ENCODE measurements around the gene C22orf31.

C22orf31 gene

GRCh38 chr22:29093030-29093429, 31.4 kb upstream of the C22orf31 start:
- DNase-seq (ENCODE audit: low spot score), result no peak
- Histone ChIP-seq H3K79me1 (ENCODE audit: low read depth, low read length) (peaks cover 2% of the 10 kb centered on the region), H4K8ac (ENCODE audit: low read depth, low read length) (no peak overlapping the region), H3K4me3 (ENCODE audit: low read length in 2 of 2) (no peak overlapping the region), H3K9ac (ENCODE audit: low read depth, low read length, poor library complexity) (no peak overlapping the region), H2BK12ac (ENCODE audit: low read length) (no peak overlapping the region), H3K4ac (ENCODE audit: low read length) (no peak overlapping the region), H3K14ac (ENCODE audit: low read length) (no peak overlapping the region), H3K27ac (replicated peaks; ENCODE audit: low read length) (no peak overlapping the region), H2BK120ac (ENCODE audit: low read depth, low read length) (no peak overlapping the region), H3K23ac (ENCODE audit: low read depth, low read length, poor library complexity) (no peak overlapping the region), H2BK5ac (ENCODE audit: low read length) (no peak overlapping the region), H3K9me3 (replicated peaks in 1 of 2; ENCODE audit: control insufficient read depth in 2 of 2, insufficient read depth in 1 of 2, low read depth in 1 of 2, low read length in 2 of 2) (no peaks in the 10 kb centered on the region), H2AK5ac (ENCODE audit: low read depth, low read length) (no peak overlapping the region), H3K4me1 (ENCODE audit: control insufficient read depth in 2 of 2, insufficient read depth in 1 of 2, low read depth in 1 of 2, low read length in 2 of 2) (peaks cover 6 to 15% of the 10 kb centered on the region in 2 donors), H3K27me3 (ENCODE audit: control insufficient read depth in 3 of 3, insufficient read depth in 3 of 3, low read depth in 1 of 3, low read length in 3 of 3) (no peaks in the 10 kb centered on the region), H2AFZ (ENCODE audit: low read length) (no peak overlapping the region), H3K4me2 (ENCODE audit: insufficient read depth, low read length, poor library complexity, severe bottlenecking) (no peak overlapping the region), H3K18ac (ENCODE audit: low read length) (no peak overlapping the region), H3K36me3 (replicated peaks in 1 of 2; ENCODE audit: control insufficient read depth in 2 of 2, insufficient read depth in 2 of 2, low read length in 2 of 2) (peaks cover 0 to 21% of the 10 kb centered on the region in 2 donors), H2BK15ac (ENCODE audit: low read length) (no peak overlapping the region), H4K91ac (ENCODE audit: low read depth, low read length, poor library complexity) (no peak overlapping the region)
- no CpG with 5 or more reads among the region's 1 CpG for WGBS, 2 donors (ENCODE audit: extremely low coverage in 2 of 2, insufficient read length in 2 of 2, insufficient replicate concordance in 1 of 2)

GRCh38 chr22:29092243-29092642, 30.6 kb upstream of the C22orf31 start:
- no peak overlapping the region for H2BK15ac ChIP-seq (ENCODE audit: low read length)
- H2BK5ac ChIP-seq (ENCODE audit: low read length), result no peak overlapping the region
- DNase-seq (ENCODE audit: low spot score), result no peak
- no peak overlapping the region for H3K4me3 ChIP-seq (ENCODE audit: low read length in 2 of 2)
- no peak overlapping the region for H3K4me2 ChIP-seq (ENCODE audit: insufficient read depth, low read length, poor library complexity, severe bottlenecking)
- H3K4ac ChIP-seq (ENCODE audit: low read length), result no peak overlapping the region
- no peak overlapping the region for H3K27ac ChIP-seq (replicated peaks; ENCODE audit: low read length)
- H2BK120ac ChIP-seq (ENCODE audit: low read depth, low read length), result no peak overlapping the region
- H3K79me1 ChIP-seq (ENCODE audit: low read depth, low read length), result peaks cover 3% of the 10 kb centered on the region
- H3K18ac ChIP-seq (ENCODE audit: low read length), result no peak overlapping the region
- no peaks in the 10 kb centered on the region for H3K9me3 ChIP-seq (replicated peaks in 1 of 2; ENCODE audit: control insufficient read depth in 2 of 2, insufficient read depth in 1 of 2, low read depth in 1 of 2, low read length in 2 of 2)
- WGBS, 2 donors (ENCODE audit: extremely low coverage in 2 of 2, insufficient read length in 2 of 2, insufficient replicate concordance in 1 of 2), result no CpG with 5 or more reads among the region's 4 CpGs
- H3K23ac ChIP-seq (ENCODE audit: low read depth, low read length, poor library complexity), result no peak overlapping the region
- H3K14ac ChIP-seq (ENCODE audit: low read length), result no peak overlapping the region
- H2BK12ac ChIP-seq (ENCODE audit: low read length), result no peak overlapping the region
- H4K91ac ChIP-seq (ENCODE audit: low read depth, low read length, poor library complexity), result no peak overlapping the region
- no peaks in the 10 kb centered on the region for H3K27me3 ChIP-seq (ENCODE audit: control insufficient read depth in 3 of 3, insufficient read depth in 3 of 3, low read depth in 1 of 3, low read length in 3 of 3)
- no peak overlapping the region for H2AFZ ChIP-seq (ENCODE audit: low read length)
- H4K8ac ChIP-seq (ENCODE audit: low read depth, low read length), result no peak overlapping the region
- H3K4me1 ChIP-seq (ENCODE audit: control insufficient read depth in 2 of 2, insufficient read depth in 1 of 2, low read depth in 1 of 2, low read length in 2 of 2), result peaks cover 5 to 11% of the 10 kb centered on the region in 2 donors
- H3K9ac ChIP-seq (ENCODE audit: low read depth, low read length, poor library complexity), result no peak overlapping the region
- peaks cover 0 to 22% of the 10 kb centered on the region in 2 donors for H3K36me3 ChIP-seq (replicated peaks in 1 of 2; ENCODE audit: control insufficient read depth in 2 of 2, insufficient read depth in 2 of 2, low read length in 2 of 2)
- H2AK5ac ChIP-seq (ENCODE audit: low read depth, low read length), result no peak overlapping the region

DNA sequence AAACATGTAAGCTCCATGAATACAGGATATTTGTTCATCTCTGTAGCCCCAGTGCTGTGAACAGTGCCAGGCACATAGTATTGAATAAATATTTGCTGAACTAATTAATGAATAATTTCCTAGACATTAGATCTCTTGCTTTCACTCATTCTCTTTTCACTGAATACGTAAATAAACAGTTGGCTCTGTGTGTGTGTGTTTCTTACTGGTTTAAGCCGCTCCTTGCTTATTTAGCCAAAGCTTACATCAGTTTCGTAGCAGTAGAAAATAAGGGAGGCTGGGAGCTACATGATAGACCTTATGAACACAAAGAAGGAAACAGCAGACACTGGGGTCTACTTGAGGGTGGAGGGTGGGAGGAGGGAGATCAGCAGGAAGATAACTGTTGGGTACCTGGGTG, 28.4 kb upstream of the C22orf31 start:
- H2AFZ ChIP-seq (ENCODE audit: low read length), result no peak overlapping the region
- no peak overlapping the region for H3K4me3 ChIP-seq (ENCODE audit: low read length in 2 of 2)
- no peak overlapping the region for H4K91ac ChIP-seq (ENCODE audit: low read depth, low read length, poor library complexity)
- no peak overlapping the region for H3K14ac ChIP-seq (ENCODE audit: low read length)
- H3K9me3 ChIP-seq (replicated peaks in 1 of 2; ENCODE audit: control insufficient read depth in 2 of 2, insufficient read depth in 1 of 2, low read depth in 1 of 2, low read length in 2 of 2), result no peaks in the 10 kb centered on the region
- no peak overlapping the region for H4K8ac ChIP-seq (ENCODE audit: low read depth, low read length)
- H2BK12ac ChIP-seq (ENCODE audit: low read length), result no peak overlapping the region
- no peak for DNase-seq (ENCODE audit: low spot score)
- H3K9ac ChIP-seq (ENCODE audit: low read depth, low read length, poor library complexity), result no peak overlapping the region
- H2BK5ac ChIP-seq (ENCODE audit: low read length), result no peak overlapping the region
- H3K79me1 ChIP-seq (ENCODE audit: low read depth, low read length), result peaks cover 3% of the 10 kb centered on the region
- no peak overlapping the region for H3K27ac ChIP-seq (replicated peaks; ENCODE audit: low read length)
- no peak overlapping the region for H3K18ac ChIP-seq (ENCODE audit: low read length)
- no peaks in the 10 kb centered on the region for H3K4me1 ChIP-seq (ENCODE audit: control insufficient read depth in 2 of 2, insufficient read depth in 1 of 2, low read depth in 1 of 2, low read length in 2 of 2)
- H3K36me3 ChIP-seq (replicated peaks in 1 of 2; ENCODE audit: control insufficient read depth in 2 of 2, insufficient read depth in 2 of 2, low read length in 2 of 2), result peaks cover 0 to 12% of the 10 kb centered on the region in 2 donors
- H3K4ac ChIP-seq (ENCODE audit: low read length), result no peak overlapping the region
- no peaks in the 10 kb centered on the region for H3K27me3 ChIP-seq (ENCODE audit: control insufficient read depth in 3 of 3, insufficient read depth in 3 of 3, low read depth in 1 of 3, low read length in 3 of 3)
- no peak overlapping the region for H2AK5ac ChIP-seq (ENCODE audit: low read depth, low read length)
- no peak overlapping the region for H2BK120ac ChIP-seq (ENCODE audit: low read depth, low read length)
- no peak overlapping the region for H3K23ac ChIP-seq (ENCODE audit: low read depth, low read length, poor library complexity)
- no CpG with 5 or more reads among the region's 3 CpGs for WGBS, 2 donors (ENCODE audit: extremely low coverage in 2 of 2, insufficient read length in 2 of 2, insufficient replicate concordance in 1 of 2)
- no peak overlapping the region for H3K4me2 ChIP-seq (ENCODE audit: insufficient read depth, low read length, poor library complexity, severe bottlenecking)
- no peak overlapping the region for H2BK15ac ChIP-seq (ENCODE audit: low read length)

DNA sequence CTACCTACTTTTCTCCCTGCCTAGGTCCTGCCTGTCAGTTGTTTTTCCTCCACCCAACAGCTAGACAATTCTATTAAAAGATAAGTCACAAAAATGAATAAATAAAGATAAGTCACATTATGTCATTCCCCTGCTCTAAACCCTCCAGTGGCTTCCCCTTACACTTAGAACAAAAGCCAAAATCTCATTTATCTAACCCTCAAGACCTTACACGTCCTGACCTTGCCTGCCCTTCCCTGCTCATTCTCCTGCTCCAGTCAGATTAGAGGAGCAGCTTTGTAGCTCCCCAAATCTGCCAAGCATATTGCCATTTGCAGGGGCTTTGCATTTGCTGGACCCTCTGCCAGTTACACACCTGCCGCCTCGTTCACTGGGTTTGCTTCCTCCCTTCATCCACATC, 27.9 kb upstream of the C22orf31 start:
- Histone ChIP-seq H3K27me3 (ENCODE audit: control insufficient read depth in 3 of 3, insufficient read depth in 3 of 3, low read depth in 1 of 3, low read length in 3 of 3) (no peaks in the 10 kb centered on the region), H3K4me3 (ENCODE audit: low read length in 2 of 2) (no peak overlapping the region), H4K91ac (ENCODE audit: low read depth, low read length, poor library complexity) (no peak overlapping the region), H3K23ac (ENCODE audit: low read depth, low read length, poor library complexity) (no peak overlapping the region), H3K4me1 (ENCODE audit: control insufficient read depth in 2 of 2, insufficient read depth in 1 of 2, low read depth in 1 of 2, low read length in 2 of 2) (no peaks in the 10 kb centered on the region), H3K9ac (ENCODE audit: low read depth, low read length, poor library complexity) (no peak overlapping the region), H2AFZ (ENCODE audit: low read length) (no peak overlapping the region), H3K18ac (ENCODE audit: low read length) (no peak overlapping the region), H3K79me1 (ENCODE audit: low read depth, low read length) (peaks cover 3% of the 10 kb centered on the region), H3K4ac (ENCODE audit: low read length) (no peak overlapping the region), H4K8ac (ENCODE audit: low read depth, low read length) (no peak overlapping the region), H2BK5ac (ENCODE audit: low read length) (no peak overlapping the region), H2AK5ac (ENCODE audit: low read depth, low read length) (no peak overlapping the region), H2BK12ac (ENCODE audit: low read length) (no peak overlapping the region), H2BK120ac (ENCODE audit: low read depth, low read length) (no peak overlapping the region), H3K4me2 (ENCODE audit: insufficient read depth, low read length, poor library complexity, severe bottlenecking) (no peak overlapping the region), H3K14ac (ENCODE audit: low read length) (no peak overlapping the region), H3K9me3 (replicated peaks in 1 of 2; ENCODE audit: control insufficient read depth in 2 of 2, insufficient read depth in 1 of 2, low read depth in 1 of 2, low read length in 2 of 2) (no peaks in the 10 kb centered on the region), H3K27ac (replicated peaks; ENCODE audit: low read length) (no peak overlapping the region), H3K36me3 (replicated peaks in 1 of 2; ENCODE audit: control insufficient read depth in 2 of 2, insufficient read depth in 2 of 2, low read length in 2 of 2) (peaks cover 0 to 8% of the 10 kb centered on the region in 2 donors), H2BK15ac (ENCODE audit: low read length) (no peak overlapping the region)
- no CpG with 5 or more reads among the region's 3 CpGs for WGBS, 2 donors (ENCODE audit: extremely low coverage in 2 of 2, insufficient read length in 2 of 2, insufficient replicate concordance in 1 of 2)
- DNase-seq (ENCODE audit: low spot score), result no peak

Data from neuronal stem cell (in vitro differentiated cells).